B cell (primary cell): ENCODE data around the gene DCAF15. TPM values are rescaled to one million over a fixed set of nuclear protein-coding genes. Genes with fewer than 3 reads are reported as not detected.

ENCODE experiments used
- ATAC-seq: fragments of 200-7000 bp; cut with Tn5 transposase; one replicate; pipeline ENCODE4 v1.10.0; 2021; ENCODE audit warnings: low read depth, mild to moderate bottlenecking, moderate number of reproducible peaks, moderate library complexity
- CTCF ChIA-PET: fragments of 350-600 bp; sonication (Branson Sonifier 250); formaldehyde crosslinking; loops from one replicate; lab custom pipeline; 2021; ENCODE audit warnings: antibody characterized with exemption, inconsistent platforms; lab: Charles Lee
- POLR2A ChIA-PET: fragments of 350-600 bp; sonication (Branson Sonifier 250); formaldehyde crosslinking; loops from one replicate; lab custom pipeline; 2021; ENCODE audit warnings: antibody characterized with exemption; lab: Charles Lee
- DNase-seq: peaks from one replicate; pipeline ENCODE4 v3.0.0; 2013
- H2AFZ ChIP-seq: 2 replicates; pipeline ENCODE4 v1.6.1; 2012; ENCODE audit warnings: mild to moderate bottlenecking, low read depth, low read length; ENCODE audit not compliant: insufficient read depth, poor library complexity, severe bottlenecking
- H3K27ac ChIP-seq, 2 donors: 1 replicate in 1 of 2; 2 replicates in 1 of 2; pipeline ENCODE4 v1.5.1; 2012 to 2013; ENCODE audit warnings: low read length in 2 of 2, mild to moderate bottlenecking in 2 of 2, moderate library complexity in 1 of 2
- H3K27me3 ChIP-seq, 4 experiments: fragments of 200-600 bp in 1 of 4; sonication (generic) in 1 of 4; replicated peaks in 1 of 4; 1 replicate in 2 of 4; 2 replicates in 2 of 4; pipeline versions ENCODE4 v1.6.1 to v1.7.0; 2013 to 2016; ENCODE audit warnings: low read length in 3 of 4, mild to moderate bottlenecking in 2 of 4, mixed read lengths in 1 of 4, moderate library complexity in 1 of 4; ENCODE audit not compliant: insufficient read depth in 4 of 4, control insufficient read depth in 3 of 4; ENCODE audit errors: control extremely low read depth in 1 of 4
- H3K36me3 ChIP-seq, 2 experiments: replicated peaks in 1 of 2; 1 replicate in 1 of 2; 2 replicates in 1 of 2; pipeline versions ENCODE4 v1.6.1 to v1.7.1; 2013; ENCODE audit warnings: low read length in 1 of 2; ENCODE audit not compliant: insufficient read depth in 2 of 2, control insufficient read depth in 1 of 2; ENCODE audit errors: control extremely low read depth in 1 of 2, extremely low read depth in 1 of 2
- H3K4me1 ChIP-seq, 2 donors: fragments of 200-600 bp in 1 of 2; sonication (generic) in 1 of 2; 1 replicate in 1 of 2; 2 replicates in 1 of 2; pipeline versions ENCODE4 v1.5.1 to v1.6.1; 2013 to 2017; ENCODE audit warnings: low read length in 2 of 2; ENCODE audit not compliant: control insufficient read depth in 2 of 2, insufficient read depth in 2 of 2
- H3K4me2 ChIP-seq: replicated peaks from 2 replicates; pipeline ENCODE3; 2012; ENCODE audit warnings: mild to moderate bottlenecking, low read depth, low read length; ENCODE audit not compliant: poor library complexity, severe bottlenecking
- H3K4me3 ChIP-seq, 5 experiments: fragments of 200-600 bp in 1 of 5; sonication (generic) in 1 of 5; 1 replicate in 3 of 5; 2 replicates in 2 of 5; pipeline versions ENCODE4 v1.5.1 to v1.7.0; 2011 to 2016; ENCODE audit warnings: low read length in 4 of 5, mild to moderate bottlenecking in 4 of 5, low read depth in 2 of 5, control low read depth in 1 of 5, moderate library complexity in 1 of 5; ENCODE audit not compliant: insufficient read depth in 1 of 5; ENCODE audit errors: control extremely low read depth in 1 of 5, extremely low read depth in 1 of 5
- H3K79me2 ChIP-seq: fragments of 200-600 bp; sonication (generic); one replicate; pipeline ENCODE4 v1.6.0; 2016; ENCODE audit warnings: low read length; ENCODE audit not compliant: control insufficient read depth, insufficient read depth
- H3K9ac ChIP-seq: fragments of 200-600 bp; sonication (generic); 2 replicates; pipeline ENCODE4 v1.6.1; 2017; ENCODE audit warnings: mild to moderate bottlenecking, low read length, moderate library complexity
- H3K9me3 ChIP-seq, 3 donors: one replicate each; pipeline versions ENCODE4 v1.6.1 to v1.7.1; 2013; ENCODE audit warnings: low read length in 2 of 3; ENCODE audit not compliant: control insufficient read depth in 2 of 3, insufficient read depth in 1 of 3; ENCODE audit errors: control extremely low read depth in 1 of 3
- H4K20me1 ChIP-seq: 2 replicates; pipeline ENCODE4 v1.6.0; 2012; ENCODE audit warnings: mild to moderate bottlenecking, low read length; ENCODE audit not compliant: insufficient read depth, control insufficient read depth, poor library complexity, severe bottlenecking
- H3K27ac Mint-ChIP-seq: one replicate; pipeline ENCODE4 v1.8.0; 2021; ENCODE audit warnings: mixed read lengths
- H3K27me3 Mint-ChIP-seq: one replicate; pipeline ENCODE4 v1.8.0; 2021; ENCODE audit warnings: mixed read lengths
- H3K4me1 Mint-ChIP-seq: one replicate; pipeline ENCODE4 v1.8.0; 2021; ENCODE audit warnings: mixed read lengths
- H3K4me3 Mint-ChIP-seq: one replicate; pipeline ENCODE4 v1.8.0; 2021; ENCODE audit warnings: mixed read lengths
- H3K9me3 Mint-ChIP-seq: one replicate; pipeline ENCODE4 v1.8.0; 2022; ENCODE audit warnings: mixed read lengths; ENCODE audit not compliant: insufficient read depth
- EZH2 ChIP-seq: IDR thresholded peaks from 2 replicates; pipeline ENCODE4 v1.6.1; 2012; ENCODE audit warnings: borderline replicate concordance, low read depth, mild to moderate bottlenecking, moderate library complexity, low read length; ENCODE audit not compliant: insufficient read depth, poor library complexity, severe bottlenecking
- WGBS: methylation state at CpG from one replicate; pipeline ENCODE4 v1.1.5; 2013; ENCODE audit warnings: missing lambda C conversion rate; ENCODE audit not compliant: insufficient coverage; 5-methylcytosine and 5-hydroxymethylcytosine counted together
- intact Hi-C: fragments of 100-400 bp; cut with micrococcal nuclease; formaldehyde crosslinking; loops from one replicate; pipeline ENCODE4 v1.10.0; 2022
- polyA plus RNA-seq: library from polyadenylated mRNA; depleted of rRNA; stranded (reverse); fragments of >200 nt; gene quantifications from 2 replicates; pipeline ENCODE4 v1.2.3, GENCODE V29; 2012
- total RNA-seq, 2 donors: library from RNA; stranded (reverse); fragments of 120-200 nt in 1 of 2; gene quantifications; 1 replicate in 1 of 2; 2 replicates in 1 of 2; pipeline versions ENCODE4 v1.2.3 to v1.2.4, GENCODE V29; 2013 to 2022
- TF ChIP-seq, protein P1 (sequence below): fragments of 200-600 bp; IDR thresholded peaks from one replicate; pipeline ENCODE4 v1.8.0; 2022; ENCODE audit warnings: antibody characterized with exemption, mild to moderate bottlenecking

The DCAF15 gene
- total and polyA plus RNA-seq, 2 donors (not counting 1 experiment from before 2014, with no cell fraction given), result 116 to 157 TPM

DNA sequence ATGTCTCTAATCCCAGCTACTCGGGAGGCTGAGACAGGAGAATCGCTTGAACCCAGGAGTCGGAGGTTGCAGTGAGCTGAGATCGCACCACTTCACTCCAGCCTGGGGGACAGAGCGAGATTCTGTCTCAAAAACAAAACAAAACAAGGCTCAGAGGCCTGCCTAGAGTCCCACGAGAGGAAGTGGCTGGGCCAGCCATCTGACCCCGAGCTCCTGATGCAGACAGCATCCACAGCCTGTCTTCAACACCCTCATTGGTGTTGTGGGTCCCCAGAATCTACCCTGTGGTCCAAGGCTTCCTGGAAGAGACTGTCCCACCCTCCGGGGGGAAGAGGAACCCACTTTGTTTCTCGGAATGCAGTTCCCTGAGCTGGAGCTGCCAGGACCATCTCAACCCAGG lies 29.2 kb downstream of the DCAF15 start:
- H3K4me1 ChIP-seq, result peaks cover 55 to 81% of the 10 kb centered on the region in 2 donors
- peaks cover 0 to 7% (median 0%) of the 10 kb centered on the region in 4 experiments for H3K27me3 ChIP-seq
- no peak overlapping the region for H3K4me3 ChIP-seq
- ATAC-seq (no peak), DNase-seq (peak; percentile 37)
- no peaks in the 10 kb centered on the region for H3K27me3 Mint-ChIP-seq
- peaks cover 0 to 3% of the 10 kb centered on the region in 2 experiments for H3K36me3 ChIP-seq
- ChIA-PET POLR2A (interaction anchor here (0.5 to 1.1 kb wide), 3 partner anchors 39 to 799 kb away, joined by 3 read pairs; no protein-coding TSS in a partner anchor), CTCF (interaction anchor here (2.2 kb wide), 1 partner anchor 66 kb away, joined by 6 read pairs; no protein-coding TSS in a partner anchor)
- TF ChIP-seq, protein P1, sequence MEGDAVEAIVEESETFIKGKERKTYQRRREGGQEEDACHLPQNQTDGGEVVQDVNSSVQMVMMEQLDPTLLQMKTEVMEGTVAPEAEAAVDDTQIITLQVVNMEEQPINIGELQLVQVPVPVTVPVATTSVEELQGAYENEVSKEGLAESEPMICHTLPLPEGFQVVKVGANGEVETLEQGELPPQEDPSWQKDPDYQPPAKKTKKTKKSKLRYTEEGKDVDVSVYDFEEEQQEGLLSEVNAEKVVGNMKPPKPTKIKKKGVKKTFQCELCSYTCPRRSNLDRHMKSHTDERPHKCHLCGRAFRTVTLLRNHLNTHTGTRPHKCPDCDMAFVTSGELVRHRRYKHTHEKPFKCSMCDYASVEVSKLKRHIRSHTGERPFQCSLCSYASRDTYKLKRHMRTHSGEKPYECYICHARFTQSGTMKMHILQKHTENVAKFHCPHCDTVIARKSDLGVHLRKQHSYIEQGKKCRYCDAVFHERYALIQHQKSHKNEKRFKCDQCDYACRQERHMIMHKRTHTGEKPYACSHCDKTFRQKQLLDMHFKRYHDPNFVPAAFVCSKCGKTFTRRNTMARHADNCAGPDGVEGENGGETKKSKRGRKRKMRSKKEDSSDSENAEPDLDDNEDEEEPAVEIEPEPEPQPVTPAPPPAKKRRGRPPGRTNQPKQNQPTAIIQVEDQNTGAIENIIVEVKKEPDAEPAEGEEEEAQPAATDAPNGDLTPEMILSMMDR, result no peak
- TF ChIP-seq EZH2, result no peak
- H2AFZ ChIP-seq, result no peak overlapping the region
- peaks cover 63% of the 10 kb centered on the region for H3K4me1 Mint-ChIP-seq
- no peaks in the 10 kb centered on the region for H3K9me3 ChIP-seq
- WGBS, result 41% methylated on average over 9 of the region's 9 CpGs
- H3K9ac ChIP-seq, result no peak overlapping the region
- H3K27ac Mint-ChIP-seq, result peak overlapping the region; percentile 82
- no peaks in the 10 kb centered on the region for H4K20me1 ChIP-seq
- peaks cover 3% of the 10 kb centered on the region for H3K79me2 ChIP-seq
- H3K4me3 Mint-ChIP-seq, result peak overlapping the region; percentile 45
- peak overlapping the region; percentile 65 for H3K4me2 ChIP-seq
- no peaks in the 10 kb centered on the region for H3K9me3 Mint-ChIP-seq
- intact Hi-C loops, result no loop called here
- peak overlapping the region in 1 of 2 donors; percentile 56 for H3K27ac ChIP-seq

DNA sequence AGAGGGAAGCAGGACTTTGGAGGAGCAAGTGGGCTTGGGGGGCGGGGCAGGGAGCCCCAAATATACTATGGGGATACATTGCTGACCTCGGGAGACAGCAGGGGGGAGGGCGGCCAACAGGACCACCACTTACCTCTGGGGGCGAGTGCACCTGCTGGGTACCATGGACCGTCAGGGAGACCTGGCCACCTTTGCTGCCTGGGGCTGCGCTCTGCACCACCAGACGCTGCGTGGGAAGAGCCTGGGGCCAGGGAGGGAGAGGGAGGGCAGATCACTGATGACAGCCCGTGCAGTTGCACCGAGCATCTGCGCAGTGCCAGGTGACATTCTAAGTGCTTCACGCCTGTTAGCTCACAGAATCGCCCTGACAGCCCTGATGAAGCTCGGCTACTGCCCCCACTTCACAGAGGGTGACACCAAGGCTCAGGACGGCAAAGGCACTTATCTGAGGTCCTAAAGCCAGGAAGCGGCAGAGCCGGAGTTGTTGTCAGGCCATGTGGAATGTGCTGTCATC lies 29.7 kb downstream of the DCAF15 start:
- Histone ChIP-seq H3K4me3 (no peak overlapping the region), H3K36me3 (peaks cover 0 to 3% of the 10 kb centered on the region in 2 experiments), H3K4me1 (peaks cover 59 to 86% of the 10 kb centered on the region in 2 donors), H2AFZ (no peak overlapping the region), H3K79me2 (peaks cover 3% of the 10 kb centered on the region), H3K9ac (no peak overlapping the region), H3K27ac (peak overlapping the region in 1 of 2 donors; percentile 56), H3K27me3 (peaks cover 0 to 7% (median 0%) of the 10 kb centered on the region in 4 experiments), H3K4me2 (peak overlapping the region; percentile 65), H3K9me3 (no peaks in the 10 kb centered on the region), H4K20me1 (no peaks in the 10 kb centered on the region)
- H3K4me3 Mint-ChIP-seq, result peak overlapping the region; percentile 45
- 92% methylated on average over 16 of the region's 17 CpGs for whole genome bisulfite sequencing
- peaks cover 69% of the 10 kb centered on the region for H3K4me1 Mint-ChIP-seq
- ATAC-seq (no peak), DNase-seq (no peak)
- ChIA-PET CTCF (no interaction called here), POLR2A (interaction anchor here (1.1 kb wide), 1 partner anchor 49 kb away, joined by 3 read pairs; no protein-coding TSS in a partner anchor)
- intact Hi-C loops, result no loop called here
- H3K9me3 Mint-ChIP-seq, result no peaks in the 10 kb centered on the region
- H3K27me3 Mint-ChIP-seq, result no peaks in the 10 kb centered on the region
- H3K27ac Mint-ChIP-seq, result peak overlapping the region; percentile 82
- TF ChIP-seq, protein P1, result no peak
- TF ChIP-seq EZH2, result no peak
